Right renal pelvis (tissue), 4 donors: ENCODE results near the gene TNFRSF19. TPM values are rescaled to one million over a fixed set of nuclear protein-coding genes. Genes with fewer than 3 reads are reported as not detected.
A peak's percentile ranks its signal among the peaks of the same experiment; 100 is the strongest.

ENCODE experiments used
- DNase-seq, 4 donors: peaks; one replicate each; pipeline ENCODE4 v3.0.0-alpha.2; 2013; ENCODE audit warnings: low read depth in 4 of 4, low spot score in 3 of 4, missing footprints in 1 of 4
- polyA plus RNA-seq, 4 donors: library from polyadenylated mRNA; unstranded; fragments of 120-200 nt; gene quantifications; one replicate each; pipeline ENCODE4 v1.2.1, GENCODE V29; 2013; ENCODE audit not compliant: insufficient read length in 4 of 4

The TNFRSF19 gene
- polyA plus RNA-seq, 4 donors = 46.5 to 56.0 (median 52.2) TPM

- no peak for DNase-seq
These were observed 74.4 kb downstream of the TNFRSF19 start for GRCh38 chr13:23644527-23645138.

GRCh38 chr13:23645851-23646250, 75.6 kb downstream of the TNFRSF19 start:
- no peak for DNase-seq

- DNase-seq = no peak
These were observed 81.2 kb downstream of the TNFRSF19 start for GRCh38 chr13:23651439-23651838.

DNA sequence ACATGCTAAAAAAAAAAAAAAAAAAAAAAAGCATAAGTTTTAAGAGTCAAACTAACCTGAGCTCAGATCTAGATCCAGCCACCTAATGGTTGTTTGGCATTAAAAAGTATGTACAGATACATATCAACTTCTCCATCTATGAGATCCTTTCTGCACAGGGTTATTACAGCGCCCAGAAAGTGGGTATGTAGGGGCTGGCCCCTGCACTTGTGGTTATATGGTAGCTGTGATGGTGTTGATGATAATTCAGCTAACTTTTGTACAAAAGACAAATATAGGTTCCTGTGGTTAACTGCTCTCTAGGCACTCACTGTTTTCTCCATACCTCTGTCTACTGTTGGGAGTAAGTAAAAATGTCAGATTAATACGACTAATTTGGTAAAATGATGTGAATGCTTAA, 81.7 kb downstream of the TNFRSF19 start:
- DNase-seq = no peak

DNA sequence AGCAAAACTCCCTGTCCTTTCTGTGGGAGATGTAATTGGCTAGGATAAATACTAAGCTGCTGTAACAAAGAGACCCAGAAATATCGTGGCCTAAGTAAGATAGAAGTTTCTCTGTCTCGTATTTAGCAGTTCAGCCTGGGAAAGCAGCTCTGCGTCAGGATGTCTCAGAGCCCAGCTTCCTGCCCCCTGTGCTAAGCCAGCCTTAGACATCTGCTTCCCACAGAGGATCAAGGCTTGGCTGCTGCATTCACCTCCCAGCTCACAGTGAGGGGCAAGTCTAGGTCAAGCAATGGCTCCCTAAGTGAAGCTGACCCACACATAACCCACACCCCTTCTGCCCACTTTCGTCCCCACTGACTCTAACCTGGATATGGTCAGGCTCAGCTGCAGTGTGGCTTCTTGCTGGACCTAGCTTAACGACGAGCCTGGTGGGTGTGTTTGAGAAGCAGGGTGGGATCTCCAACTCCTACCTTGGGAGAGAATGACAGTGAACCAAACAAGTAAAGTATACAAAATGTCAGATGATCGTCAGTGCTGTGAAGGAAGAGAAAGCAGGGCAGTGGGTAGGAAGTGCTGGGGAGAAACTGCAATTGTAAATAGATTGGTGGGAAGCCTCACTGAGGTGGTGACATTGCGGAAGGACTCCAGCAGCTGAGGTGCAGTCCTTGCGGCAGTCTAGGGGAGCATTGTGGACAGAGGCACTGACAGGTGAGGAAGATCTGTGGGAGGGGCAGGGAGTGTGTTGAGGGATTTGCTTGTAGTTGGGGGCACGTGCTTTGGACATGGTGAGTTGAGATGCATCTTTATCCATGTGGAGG, 82.9 kb downstream of the TNFRSF19 start:
- no peak for DNase-seq

DNA sequence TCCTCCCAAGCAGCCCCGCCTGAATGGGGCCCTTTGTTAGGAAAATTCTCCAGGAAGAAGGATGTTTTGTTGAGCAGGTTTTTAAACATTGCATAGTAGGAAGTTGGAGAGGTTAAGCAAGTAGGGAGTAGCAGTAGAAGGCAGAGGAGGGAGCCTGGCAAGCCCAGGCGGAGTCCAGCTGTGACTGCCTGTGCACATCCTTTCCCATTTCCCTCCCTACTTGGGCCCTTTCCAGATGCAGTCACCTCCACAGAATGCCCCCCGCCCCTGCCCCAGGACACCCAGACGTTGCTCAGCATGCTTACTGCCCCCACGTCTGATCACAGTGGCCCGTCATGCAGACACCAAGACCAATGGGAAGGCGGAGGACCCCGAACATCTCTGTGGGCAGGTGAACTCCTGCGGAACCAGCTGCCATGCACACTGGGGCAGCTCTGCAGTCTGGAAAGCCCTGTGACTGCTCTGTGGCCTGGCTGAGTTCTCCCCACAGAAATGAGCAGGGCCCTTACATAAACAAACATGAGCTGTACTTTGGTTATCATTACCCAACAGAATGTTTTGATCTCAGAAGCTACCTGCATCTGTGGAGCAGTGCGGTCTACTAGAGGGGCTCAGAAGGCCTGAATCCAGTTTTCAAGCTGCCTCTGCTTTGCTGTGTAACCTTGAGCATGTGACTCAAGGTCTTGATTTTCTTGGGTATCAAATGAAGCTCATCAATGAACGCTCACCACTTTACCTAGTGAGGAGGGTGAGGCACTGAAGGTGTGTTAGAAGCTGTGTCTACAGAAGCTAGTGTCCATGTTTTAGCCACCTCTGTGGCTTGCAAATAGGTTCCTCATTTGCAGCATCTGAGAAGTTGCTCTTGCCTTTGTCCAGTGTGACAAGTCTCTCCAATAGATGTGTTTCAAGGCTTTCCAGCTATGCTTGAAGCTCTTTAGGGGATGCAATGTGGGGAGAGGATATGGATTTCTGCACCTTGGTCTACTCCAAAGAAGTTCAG, 84.2 kb downstream of the TNFRSF19 start:
- DNase-seq = no peak

- DNase-seq = no peak
These were observed 85.1 kb downstream of the TNFRSF19 start for GRCh38 chr13:23655321-23655720.

- DNase-seq = peak in 3 of 4 donors; percentile 63 to 69 (median 64)
These were observed 86.6 kb downstream of the TNFRSF19 start for GRCh38 chr13:23656637-23657371.

GRCh38 chr13:23658929-23659541, 88.8 kb downstream of the TNFRSF19 start:
- no peak for DNase-seq

DNA sequence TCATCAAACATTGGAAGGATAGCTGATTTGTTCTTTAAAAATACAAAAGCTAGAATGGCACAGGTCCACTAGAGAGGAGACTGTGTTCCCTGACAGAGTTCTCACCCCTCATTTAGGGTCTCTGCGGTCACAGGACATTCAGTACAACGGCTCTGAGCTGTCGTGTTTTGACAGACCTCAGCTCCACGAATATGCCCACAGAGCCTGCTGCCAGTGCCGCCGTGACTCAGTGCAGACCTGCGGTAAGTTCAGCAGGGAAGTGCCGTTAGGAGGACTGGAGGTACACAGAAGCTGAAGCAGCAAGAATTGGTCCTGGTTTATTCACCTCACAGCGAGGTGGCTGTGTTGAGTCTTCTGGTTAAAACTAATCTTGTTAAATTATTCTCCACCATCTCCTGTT, 90.0 kb downstream of the TNFRSF19 start:
- no peak for DNase-seq

DNA sequence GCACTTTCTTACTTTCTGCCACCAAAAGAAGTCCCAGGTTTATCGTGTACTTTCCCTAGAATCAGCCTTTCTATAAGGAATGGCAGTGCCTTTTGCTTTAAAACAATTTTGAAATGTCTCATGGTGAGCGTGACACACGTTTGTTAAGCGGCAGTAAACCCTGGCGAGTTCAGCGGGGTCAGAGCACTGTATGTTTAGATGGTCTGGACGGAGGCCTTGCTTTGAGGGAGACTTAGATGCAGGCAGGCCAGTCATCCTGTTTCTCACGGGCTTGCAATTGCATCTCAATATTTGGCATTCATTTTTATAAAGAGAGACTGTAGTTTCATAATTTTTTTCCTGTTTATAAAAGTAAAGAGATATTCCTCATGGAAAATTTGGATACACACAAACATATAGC, 96.4 kb downstream of the TNFRSF19 start:
- DNase-seq = no peak

DNA sequence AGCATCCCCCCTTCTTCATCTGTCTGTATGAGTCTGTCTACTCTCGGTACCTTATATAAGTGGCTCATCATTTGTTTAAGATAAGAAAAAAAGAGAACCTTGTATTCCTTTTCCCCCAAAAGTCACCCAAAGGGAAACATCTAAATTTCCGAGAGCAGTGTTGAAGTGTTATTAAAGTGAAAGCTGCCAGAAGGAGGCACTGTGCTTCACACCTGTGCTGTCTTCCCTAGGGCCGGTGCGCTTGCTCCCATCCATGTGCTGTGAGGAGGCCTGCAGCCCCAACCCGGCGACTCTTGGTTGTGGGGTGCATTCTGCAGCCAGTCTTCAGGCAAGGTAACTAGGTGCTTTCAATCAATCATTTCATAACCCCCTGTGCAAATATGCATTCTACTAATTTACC, 97.5 kb downstream of the TNFRSF19 start:
- DNase-seq = no peak

DNA sequence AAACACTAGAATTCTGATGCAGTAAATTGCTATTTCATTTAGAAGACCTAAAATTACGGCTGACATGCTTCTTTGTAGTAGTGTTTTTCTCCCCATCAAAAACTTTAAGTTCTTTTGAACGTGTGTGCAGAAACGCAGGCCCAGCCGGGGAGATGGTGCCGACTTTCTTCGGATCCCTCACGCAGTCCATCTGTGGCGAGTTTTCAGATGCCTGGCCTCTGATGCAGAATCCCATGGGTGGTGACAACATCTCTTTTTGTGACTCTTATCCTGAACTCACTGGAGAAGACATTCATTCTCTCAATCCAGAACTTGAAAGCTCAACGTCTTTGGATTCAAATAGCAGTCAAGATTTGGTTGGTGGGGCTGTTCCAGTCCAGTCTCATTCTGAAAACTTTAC, 98.3 kb downstream of the TNFRSF19 start:
- DNase-seq = no peak

DNA sequence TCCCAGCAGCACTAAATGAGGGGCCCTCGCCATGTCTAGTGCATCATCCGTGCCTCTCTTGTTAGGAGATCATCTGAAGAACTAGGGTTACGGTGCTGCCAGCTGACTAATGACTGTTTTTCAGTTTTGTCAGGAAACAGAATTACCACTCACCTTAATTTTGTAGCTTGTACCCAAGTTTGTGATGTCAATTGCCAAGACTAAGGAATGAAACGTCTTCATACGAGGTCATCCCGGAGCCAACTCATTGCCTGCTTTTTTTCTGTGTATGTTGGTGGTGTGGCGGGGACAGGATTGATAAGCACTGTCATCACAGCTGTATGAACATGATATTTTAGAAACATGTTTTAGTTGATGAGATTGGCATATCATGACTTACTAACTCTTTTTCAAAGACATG, 100.6 kb downstream of the TNFRSF19 start:
- no peak for DNase-seq

GRCh38 chr13:23671377-23671776, 101.2 kb downstream of the TNFRSF19 start:
- DNase-seq = no peak

- DNase-seq = no peak
These were observed 101.7 kb downstream of the TNFRSF19 start for GRCh38 chr13:23671897-23672296.

GRCh38 chr13:23672616-23673015, 102.4 kb downstream of the TNFRSF19 start:
- DNase-seq = no peak

DNA sequence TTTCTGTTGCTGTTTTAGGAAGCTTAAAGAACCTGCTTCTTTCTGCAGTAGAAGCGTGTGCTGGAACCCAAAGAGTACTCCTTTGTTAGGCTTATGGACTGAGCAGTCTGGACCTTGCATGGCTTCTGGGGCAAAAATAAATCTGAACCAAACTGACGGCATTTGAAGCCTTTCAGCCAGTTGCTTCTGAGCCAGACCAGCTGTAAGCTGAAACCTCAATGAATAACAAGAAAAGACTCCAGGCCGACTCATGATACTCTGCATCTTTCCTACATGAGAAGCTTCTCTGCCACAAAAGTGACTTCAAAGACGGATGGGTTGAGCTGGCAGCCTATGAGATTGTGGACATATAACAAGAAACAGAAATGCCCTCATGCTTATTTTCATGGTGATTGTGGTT, 103.1 kb downstream of the TNFRSF19 start:
- no peak for DNase-seq

- DNase-seq = no peak
These were observed 103.8 kb downstream of the TNFRSF19 start for GRCh38 chr13:23673867-23674605.
